GM19099 (cell line): ENCODE measurements around the gene FMN2.

Experiments
- POLR2A ChIP-seq: IDR thresholded peaks from 3 replicates; pipeline ENCODE4 v1.6.1; 2011; ENCODE audit warnings: low read depth; ENCODE audit not compliant: insufficient read length; ENCODE audit errors: extremely low read depth

FMN2 gene

DNA sequence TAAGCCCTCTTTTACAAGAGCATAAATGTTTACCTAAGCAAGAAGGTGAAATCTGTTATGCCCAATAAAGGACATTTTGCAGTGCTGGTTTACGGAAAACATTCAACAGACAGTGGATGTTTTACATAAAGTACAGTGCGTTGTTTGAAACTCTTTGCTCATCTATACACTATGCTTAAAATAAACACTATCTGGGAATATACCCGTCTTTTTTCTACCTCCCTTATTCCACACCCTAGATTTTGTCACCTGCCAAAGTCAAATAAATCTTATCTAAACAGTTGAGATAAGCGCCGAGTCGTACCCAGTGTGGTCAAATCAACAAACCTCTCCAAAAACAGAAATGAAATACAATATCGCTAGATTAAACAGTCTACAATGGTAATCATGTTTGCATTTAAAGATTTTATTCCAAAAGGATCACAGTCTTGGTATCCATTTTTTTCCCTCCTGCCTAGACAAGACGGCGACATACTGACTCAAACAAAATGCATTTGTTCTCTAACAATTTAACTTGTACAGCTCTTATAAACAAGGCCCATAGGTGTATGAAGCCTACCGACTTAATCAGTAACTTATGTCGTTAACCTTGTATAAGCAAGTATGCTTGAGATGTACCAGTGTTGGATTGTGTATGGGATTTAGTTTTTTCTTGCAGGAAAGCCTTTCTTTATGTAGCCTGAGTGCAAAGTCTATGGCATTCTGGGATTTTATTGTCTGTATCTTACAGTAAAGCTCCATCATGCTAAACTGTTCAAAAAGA lies 189.1 kb downstream of the FMN2 start:
- no peak for TF ChIP-seq POLR2A

DNA sequence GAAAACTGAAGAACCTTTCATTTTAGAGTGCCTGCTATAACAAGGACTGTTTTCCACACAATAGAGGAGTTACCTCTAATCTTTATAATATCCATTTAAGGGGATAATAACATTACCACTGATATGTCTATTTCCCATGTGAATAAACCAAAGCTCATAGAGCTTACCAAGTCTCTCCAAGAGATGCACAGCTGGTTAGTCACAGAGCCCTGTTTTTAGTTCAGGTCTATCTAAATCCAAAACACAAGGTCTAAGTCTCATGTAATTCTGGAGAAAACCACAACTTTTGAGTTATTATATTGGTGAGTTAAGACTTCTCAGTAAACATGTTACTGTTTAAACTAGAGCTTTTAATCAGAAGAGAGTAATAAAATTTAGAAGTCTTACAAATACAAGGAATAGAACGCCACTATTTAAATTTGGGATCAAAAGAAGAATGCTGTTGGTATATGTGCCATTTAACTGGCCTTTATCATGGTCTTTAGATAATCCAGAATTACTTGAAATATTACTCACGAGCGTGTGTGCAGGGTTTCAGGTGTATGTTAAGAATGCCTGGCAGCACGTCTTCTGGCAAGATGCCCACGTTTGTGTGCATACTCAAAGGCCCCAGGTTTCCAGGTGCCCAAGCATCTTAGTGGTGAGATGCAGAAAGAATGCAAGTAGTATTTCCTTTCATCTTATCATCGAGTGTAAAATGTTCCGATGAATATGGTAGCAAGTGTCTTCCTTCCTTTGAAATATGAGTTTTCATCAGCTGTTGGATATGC lies 190.6 kb downstream of the FMN2 start:
- no peak for TF ChIP-seq POLR2A

GRCh38 chr1:240284656-240285414 lies 193.2 kb downstream of the FMN2 start:
- TF ChIP-seq POLR2A: no peak

GRCh38 chr1:240285540-240285939 lies 193.9 kb downstream of the FMN2 start:
- no peak for TF ChIP-seq POLR2A

- TF ChIP-seq POLR2A: no peak
Observed at GRCh38 chr1:240287722-240288121, 196.0 kb downstream of the FMN2 start.

DNA sequence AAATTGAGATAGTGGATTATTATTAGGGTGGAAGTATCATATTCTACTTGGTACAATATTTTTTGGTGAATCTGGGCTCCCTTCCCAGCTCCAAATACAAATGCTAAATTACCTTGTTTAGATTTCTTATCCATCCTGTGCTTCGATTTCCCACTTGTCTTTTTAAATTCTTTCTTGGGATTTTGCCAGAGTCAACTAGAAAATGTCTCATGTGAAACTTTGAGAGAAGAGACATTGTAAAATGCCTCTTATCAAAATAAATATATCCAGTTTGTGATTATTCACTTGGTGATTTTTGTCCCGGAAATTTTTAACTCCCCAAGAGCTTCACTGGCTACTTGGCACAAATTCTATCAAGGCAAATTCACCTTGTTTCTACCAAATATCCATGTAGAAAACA lies 202.0 kb downstream of the FMN2 start:
- no peak for TF ChIP-seq POLR2A

DNA sequence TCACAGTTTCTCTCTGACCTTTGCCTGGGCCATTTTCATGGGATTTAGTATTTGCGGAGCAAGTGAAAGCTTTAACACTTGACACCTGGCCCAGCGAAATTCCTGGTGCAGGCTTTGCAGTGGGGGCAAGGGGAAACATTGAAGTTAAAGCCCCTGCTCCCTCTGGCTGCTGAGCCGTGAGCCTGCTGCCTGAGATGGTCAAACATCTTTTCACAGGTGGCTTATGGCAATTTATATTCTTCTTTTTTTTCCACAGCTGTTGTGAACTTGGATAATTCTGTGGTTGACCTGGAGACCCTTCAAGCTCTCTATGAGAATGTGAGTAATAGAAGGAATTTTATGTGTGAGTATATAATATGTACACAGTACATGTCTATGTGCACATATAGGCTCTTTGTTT lies 202.9 kb downstream of the FMN2 start:
- no peak for TF ChIP-seq POLR2A

GRCh38 chr1:240295811-240296210 lies 204.1 kb downstream of the FMN2 start:
- no peak for TF ChIP-seq POLR2A

- TF ChIP-seq POLR2A: no peak
Observed at GRCh38 chr1:240304466-240304865, 212.8 kb downstream of the FMN2 start.

DNA sequence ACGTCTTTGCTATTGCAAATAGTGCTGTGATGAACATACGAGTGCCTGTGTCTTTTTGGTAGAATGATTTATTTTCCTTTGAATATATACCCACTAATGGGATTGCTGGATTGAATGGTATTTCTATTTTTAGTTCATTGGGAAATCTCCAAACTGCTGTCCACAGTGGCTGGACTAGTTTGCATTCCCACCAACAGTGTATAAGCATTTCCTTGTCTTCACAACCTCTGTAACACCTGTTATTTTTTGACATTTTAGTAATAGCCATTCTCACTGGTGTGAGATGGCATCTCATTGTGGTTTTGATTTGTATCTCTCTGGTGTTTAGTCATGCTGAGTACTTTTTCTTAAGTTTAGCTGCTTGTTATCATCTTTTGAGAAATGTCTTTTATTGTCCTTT lies 215.0 kb downstream of the FMN2 start:
- TF ChIP-seq POLR2A: no peak

DNA sequence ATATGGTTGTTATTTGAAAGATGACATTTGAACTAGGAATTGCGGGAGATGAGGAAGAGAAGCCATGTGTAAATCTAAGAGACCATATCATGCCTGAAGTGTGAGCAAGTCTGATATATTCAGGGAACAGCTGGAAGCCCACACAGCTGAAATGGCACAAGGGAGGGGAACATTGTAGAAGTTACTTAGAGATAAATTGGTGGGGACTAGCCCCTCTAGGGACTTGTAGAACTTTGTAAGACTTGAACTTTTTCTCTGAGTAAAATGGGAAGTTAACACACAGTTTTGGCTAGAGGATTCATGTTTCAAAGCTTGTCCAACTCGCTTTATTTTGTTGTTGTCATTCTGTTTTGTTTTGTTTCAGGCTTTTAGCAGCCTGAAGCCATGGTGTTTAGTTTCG lies 216.4 kb downstream of the FMN2 start:
- no peak for TF ChIP-seq POLR2A

- TF ChIP-seq POLR2A: no peak
Observed at GRCh38 chr1:240309769-240310168, 218.1 kb downstream of the FMN2 start.

GRCh38 chr1:240310226-240310925 lies 218.7 kb downstream of the FMN2 start:
- no peak for TF ChIP-seq POLR2A

DNA sequence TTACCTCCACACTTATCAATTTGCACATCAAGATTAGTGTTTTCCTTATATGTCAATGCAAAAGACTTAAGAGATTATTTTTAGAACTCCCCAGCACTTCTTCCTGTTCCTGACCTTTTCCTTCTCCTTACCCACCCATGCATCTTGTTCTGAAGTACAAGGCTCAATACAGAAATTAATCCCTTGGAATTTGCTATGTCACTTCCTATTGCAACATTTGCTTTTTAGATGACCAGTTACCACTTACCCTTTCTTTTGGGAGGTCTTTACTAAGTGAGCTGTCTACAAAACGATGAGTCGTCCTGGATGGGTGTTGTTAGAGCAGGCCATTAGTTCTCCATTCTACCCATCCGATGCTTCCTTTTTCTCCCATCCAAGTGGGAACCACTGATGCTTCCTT lies 221.2 kb downstream of the FMN2 start:
- TF ChIP-seq POLR2A: no peak

DNA sequence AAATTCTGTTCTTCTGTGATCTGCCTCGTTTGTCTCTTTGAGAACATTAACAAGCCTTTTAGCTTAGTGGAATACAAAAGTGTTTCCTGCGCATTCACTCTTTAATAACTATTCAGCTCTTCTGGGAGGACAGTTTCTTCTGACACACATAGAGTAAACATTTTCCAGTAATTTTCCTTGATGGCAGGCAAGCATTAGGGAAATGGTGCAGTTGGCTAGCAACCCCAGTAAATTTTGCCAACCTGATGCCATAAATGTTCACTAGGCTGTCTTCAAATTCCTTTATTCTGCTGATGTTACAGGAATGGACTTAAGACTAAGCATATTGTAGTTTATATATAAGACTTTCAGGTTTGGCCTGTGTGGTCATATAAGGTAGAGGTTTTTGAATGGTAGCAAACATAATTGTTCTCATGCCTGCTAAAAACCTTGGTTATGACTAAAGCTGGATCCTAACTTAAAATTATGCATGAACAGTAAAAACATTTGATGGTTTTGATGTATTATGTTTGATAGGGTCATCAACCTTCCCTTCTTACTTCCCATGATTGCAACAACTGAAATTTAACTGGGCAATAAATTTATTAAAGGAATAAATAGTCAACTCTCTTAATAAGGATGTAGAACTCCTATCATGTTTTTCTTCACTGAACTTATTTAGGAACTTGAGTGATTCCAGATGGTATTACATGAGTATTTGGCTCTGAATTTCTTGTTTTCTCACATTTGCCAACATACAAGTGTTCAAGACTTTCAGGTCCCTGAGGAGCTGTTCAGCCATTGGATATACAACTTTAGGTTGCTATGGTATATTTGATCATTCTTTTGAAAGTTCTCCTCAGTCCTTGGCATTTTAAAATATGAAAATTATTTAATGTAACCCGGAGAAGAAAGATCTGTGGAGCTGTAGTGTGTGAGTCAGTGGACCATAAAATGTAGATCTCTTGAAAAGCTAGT lies 223.4 kb downstream of the FMN2 start:
- no peak for TF ChIP-seq POLR2A

GRCh38 chr1:240319998-240320397 lies 228.3 kb downstream of the FMN2 start:
- TF ChIP-seq POLR2A: no peak
